Pericardium fibroblast (primary cell): ENCODE measurements around the gene ASIC1. TPM values are rescaled to one million over a fixed set of nuclear protein-coding genes. Genes with fewer than 3 reads are reported as not detected.

ENCODE experiments used
- total RNA-seq: library from RNA; depleted of rRNA; stranded (reverse); fragments of >200 nt; gene quantifications from 2 replicates; pipeline ENCODE4 v1.2.3, GENCODE V29; 2015

The ASIC1 gene
- total RNA-seq: 4.6 and 13.2 TPM in 2 replicates

DNA sequence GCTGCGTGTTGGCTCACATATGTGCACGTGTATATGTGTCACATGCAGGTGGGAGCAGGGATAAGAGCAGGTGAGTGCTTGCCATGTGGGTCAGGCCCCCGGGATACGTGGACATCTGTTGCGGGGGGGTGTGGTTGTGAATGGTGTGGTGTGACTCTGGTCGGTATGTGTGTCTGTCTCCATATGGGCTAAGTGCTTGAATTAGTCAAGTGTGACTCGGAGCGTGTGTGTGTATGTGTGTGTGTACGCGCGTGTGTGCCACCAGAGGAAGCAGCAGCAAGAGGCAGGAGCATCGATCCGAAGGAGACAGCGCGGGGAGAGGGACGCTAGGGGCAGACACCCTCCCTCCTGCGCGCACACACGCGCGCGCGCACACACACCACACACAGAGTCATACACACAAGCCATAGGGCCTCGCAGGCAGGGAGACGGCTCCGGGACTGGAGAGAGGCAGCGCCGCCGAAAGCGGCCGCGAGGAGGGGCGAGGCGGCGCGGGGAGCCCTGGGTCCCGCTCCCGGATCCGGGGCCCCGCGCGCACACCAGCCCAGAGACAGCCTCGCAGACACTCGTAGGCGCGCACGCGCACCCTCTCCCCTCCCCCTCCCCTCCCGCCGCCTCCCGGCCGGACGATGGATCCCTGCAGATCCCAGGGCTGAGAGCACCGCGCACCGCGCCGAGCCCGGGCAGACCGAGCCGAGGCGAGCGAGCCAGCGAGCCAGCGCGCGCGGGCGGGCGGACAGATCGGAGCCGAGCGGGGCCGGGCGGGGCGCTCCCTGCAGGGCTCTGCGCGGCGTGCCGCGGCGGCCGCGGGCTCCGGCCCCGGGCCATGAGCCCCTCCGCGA is at the start of gene ASIC1:
TSS of gene ASIC1 (plus strand) at position 597 of the 842 bp plus-strand sequence. CDS start 1,171 bp downstream, outside the sequence.

DNA sequence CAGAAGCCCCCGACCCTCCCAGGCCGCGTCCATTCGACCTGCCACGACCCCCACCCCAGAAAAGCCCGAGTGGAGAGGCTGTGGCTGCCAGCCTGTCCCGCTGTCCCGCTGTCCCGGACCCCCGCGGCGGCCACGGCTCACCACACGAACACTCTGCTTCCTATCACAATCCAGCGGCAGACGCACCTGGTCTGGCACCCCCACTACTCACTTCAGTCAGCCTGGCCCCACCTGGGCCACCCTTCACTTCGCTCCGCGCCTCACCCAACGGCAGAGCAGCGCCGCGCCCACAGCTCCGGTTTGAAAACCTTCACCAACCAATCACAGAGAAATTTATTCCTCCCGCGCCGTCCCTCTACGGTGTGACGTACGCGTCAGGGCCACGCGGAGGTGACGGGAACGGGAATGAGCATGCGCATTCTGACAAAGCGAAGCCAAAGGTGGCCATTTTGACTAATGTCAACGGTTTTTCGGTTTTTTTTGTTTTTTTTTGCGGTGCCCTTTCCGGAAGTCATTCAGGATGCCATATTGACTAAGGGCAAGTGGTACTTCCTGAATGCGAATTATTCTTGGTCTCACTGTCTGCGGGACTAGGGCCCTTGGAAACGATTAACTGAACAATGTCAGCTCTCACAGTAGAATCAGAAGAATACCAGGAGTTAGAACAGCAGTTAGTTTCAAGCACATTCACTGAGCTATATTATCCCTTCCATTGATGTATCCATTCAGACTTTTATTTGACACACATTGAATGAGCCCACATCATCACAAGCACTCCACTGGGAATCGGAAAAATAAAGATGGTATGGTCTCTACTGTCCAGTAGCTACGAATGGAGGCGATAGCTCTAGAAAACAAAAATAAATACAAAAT is 32.0 kb upstream of the ASIC1 start, which contains the start of gene RACGAP1:
TSS of gene RACGAP1 (minus strand) at position 308 of the 873 bp plus-strand sequence. CDS start 8,779 bp downstream, outside the sequence.

DNA sequence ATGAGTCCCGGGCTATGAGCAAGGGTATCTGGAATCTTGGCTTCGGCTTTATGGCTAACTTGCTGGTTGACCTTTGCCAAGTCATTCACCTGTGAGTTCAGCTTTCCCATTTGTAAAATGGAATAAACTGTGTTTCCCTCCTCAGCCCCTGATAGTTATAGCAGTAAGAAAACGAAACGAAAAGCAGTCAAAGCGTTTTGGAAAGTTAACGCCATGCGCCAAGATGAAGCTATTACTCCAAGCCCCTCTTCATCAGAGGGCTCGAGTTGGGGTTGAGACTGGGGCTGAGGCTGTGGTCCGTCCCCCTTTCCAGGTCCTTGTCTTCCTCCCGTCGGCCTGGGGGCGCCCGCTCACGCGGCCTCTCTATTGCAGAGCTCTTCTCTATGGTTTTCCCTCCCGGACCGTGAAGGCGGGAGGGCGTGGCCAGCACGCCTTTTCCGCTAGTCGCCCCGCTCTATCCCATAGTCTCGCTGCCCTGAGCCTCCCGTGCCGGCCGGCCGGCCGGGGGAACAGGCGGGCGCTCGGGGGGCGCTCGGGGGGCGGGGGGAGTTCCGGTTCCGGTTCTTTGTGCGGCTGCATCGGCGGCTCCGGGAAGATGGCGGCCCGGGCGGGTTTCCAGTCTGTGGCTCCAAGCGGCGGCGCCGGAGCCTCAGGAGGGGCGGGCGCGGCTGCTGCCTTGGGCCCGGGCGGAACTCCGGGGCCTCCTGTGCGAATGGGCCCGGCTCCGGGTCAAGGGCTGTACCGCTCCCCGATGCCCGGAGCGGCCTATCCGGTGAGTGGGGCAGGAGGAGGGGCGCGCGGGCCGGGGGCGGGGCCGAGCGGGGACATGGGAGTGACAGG is 27.6 kb downstream of the ASIC1 start, which contains the start of gene SMARCD1:
TSS of gene SMARCD1 (plus strand) at position 568 of the 840 bp plus-strand sequence. CDS start at position 596, 28 bp downstream.

GRCh38 chr12:50103767-50104321 is 46.4 kb downstream of the ASIC1 start, which contains the start of gene GPD1:
Gene GPD1 (plus strand): TSS chr12:50104008. CDS start chr12:50104051, 43 bp downstream.

GRCh38 chr12:50111693-50112455 is 54.5 kb downstream of the ASIC1 start, which contains the start of gene COX14:
Gene COX14 (plus strand): TSS chr12:50112236. CDS start chr12:50120044, 7,808 bp downstream.

Other genes starting within 250 kb of the ASIC1 start
- 29.6 and 36.8 TPM in 2 replicates for gene NCKAP5L, start 229.2 kb upstream of the ASIC1 start, total RNA-seq
- gene BCDIN3D, start 214.5 kb upstream of the ASIC1 start, total RNA-seq: 3.6 and 3.7 TPM in 2 replicates
- 4.0 and 21.1 TPM in 2 replicates for gene FAIM2, start 153.7 kb upstream of the ASIC1 start, total RNA-seq
- gene AQP2, start 106.9 kb upstream of the ASIC1 start, total RNA-seq: not detected in 2 replicates
- gene AQP5, start 95.7 kb upstream of the ASIC1 start, total RNA-seq: 5.4 TPM in 1 of 2 replicates, not detected in the other
- not detected in 2 replicates for gene AQP6, start 84.6 kb upstream of the ASIC1 start, total RNA-seq
- 6.8 and 8.5 TPM in 2 replicates for gene RACGAP1, start 32.1 kb upstream of the ASIC1 start, total RNA-seq
- gene SMARCD1, start 27.7 kb downstream of the ASIC1 start, total RNA-seq: 26.1 and 32.3 TPM in 2 replicates
- gene GPD1, start 46.4 kb downstream of the ASIC1 start, total RNA-seq: 1.3 and 2.5 TPM in 2 replicates
- gene COX14, start 54.6 kb downstream of the ASIC1 start, total RNA-seq: 48.4 and 67.9 TPM in 2 replicates
- 23.0 and 37.0 TPM in 2 replicates for gene CERS5, start 109.8 kb downstream of the ASIC1 start, total RNA-seq
- 65.5 and 116 TPM in 2 replicates for gene LIMA1, start 225.9 kb downstream of the ASIC1 start, total RNA-seq